Tibial nerve (tissue), 4 donors: ENCODE data around the gene PRMT6. TPM values are rescaled to one million over a fixed set of nuclear protein-coding genes. Genes with fewer than 3 reads are reported as not detected.
"Not testable (repeated sequence)": the region's sequence is repeated elsewhere in the genome, so short reads cannot be mapped to it uniquely, and the experiment has no call there.

ENCODE experiments used
- DNase-seq, 2 donors: peaks; one replicate each; pipeline ENCODE4 v3.0.0-alpha.2; 2019; ENCODE audit warnings: low spot score in 2 of 2
- H3K27ac ChIP-seq, 4 donors: fragments of 200-600 bp; sonication (generic) in 3 of 4; one replicate each; pipeline ENCODE4 v1.5.1; 2017 to 2019; ENCODE audit warnings: mild to moderate bottlenecking in 1 of 4
- H3K27me3 ChIP-seq, 2 donors: fragments of 200-600 bp; sonication (generic) in 1 of 2; one replicate each; pipeline versions ENCODE4 v1.5.1 to v1.6.0; 2017 to 2019
- H3K36me3 ChIP-seq, 3 donors: fragments of 200-600 bp; sonication (generic); one replicate each; pipeline ENCODE4 v1.5.1; 2018 to 2019
- H3K4me1 ChIP-seq, 4 donors: fragments of 200-600 bp; sonication (generic) in 3 of 4; one replicate each; pipeline ENCODE4 v1.5.1; 2017 to 2019
- H3K4me3 ChIP-seq, 4 donors: fragments of 200-600 bp; sonication (generic) in 3 of 4; one replicate each; pipeline ENCODE4 v1.5.1; 2017 to 2019; ENCODE audit warnings: mild to moderate bottlenecking in 1 of 4, moderate library complexity in 1 of 4
- H3K9me3 ChIP-seq, 4 donors: fragments of 200-600 bp; sonication (generic) in 3 of 4; one replicate each; pipeline ENCODE4 v1.5.1; 2017 to 2019
- EP300 ChIP-seq, 2 donors: sonication (generic); formaldehyde crosslinking; IDR thresholded peaks; one replicate each; pipeline ENCODE4 v1.6.1; 2017; ENCODE audit warnings: antibody characterized with exemption in 2 of 2, mild to moderate bottlenecking in 1 of 2
- POLR2A ChIP-seq, 2 donors: fragments of 450-650 bp; IDR thresholded peaks; one replicate each; pipeline ENCODE4 v1.6.1; 2017; ENCODE audit warnings: antibody characterized with exemption in 2 of 2, mild to moderate bottlenecking in 2 of 2, moderate library complexity in 2 of 2
- WGBS, 2 donors: methylation state at CpG; one replicate each; pipeline ENCODE4 v1.1.5; 2018; 5-methylcytosine and 5-hydroxymethylcytosine counted together
- total RNA-seq, 4 donors: library from RNA; depleted of rRNA; stranded (reverse); fragments of >200 nt; gene quantifications; one replicate each; pipeline ENCODE4 v1.1.0, GENCODE V29; 2016
- TF ChIP-seq, protein P1 (sequence below), 5 experiments: fragments of 200-600 bp in 3 of 5; fragments of 450-650 bp in 2 of 5; sonication (generic) in 3 of 5; IDR thresholded peaks; one replicate each; pipeline ENCODE4 v1.5.1; 2016 to 2019; ENCODE audit warnings: antibody characterized with exemption in 5 of 5, mild to moderate bottlenecking in 3 of 5, moderate library complexity in 2 of 5

The PRMT6 gene
- total RNA-seq, 4 donors from 2014 or later: 9.8 to 14.4 (median 13.6) TPM

- 38 to 42% methylated on average over 1 of the region's 1 CpG for WGBS, 2 donors
- no peaks in the 10 kb centered on the region for H3K36me3 ChIP-seq
- TF ChIP-seq POLR2A (IDR thresholded peaks at IDR 0.05) (no peak), EP300 (IDR thresholded peaks at IDR 0.05) (no peak)
- TF ChIP-seq, protein P1, sequence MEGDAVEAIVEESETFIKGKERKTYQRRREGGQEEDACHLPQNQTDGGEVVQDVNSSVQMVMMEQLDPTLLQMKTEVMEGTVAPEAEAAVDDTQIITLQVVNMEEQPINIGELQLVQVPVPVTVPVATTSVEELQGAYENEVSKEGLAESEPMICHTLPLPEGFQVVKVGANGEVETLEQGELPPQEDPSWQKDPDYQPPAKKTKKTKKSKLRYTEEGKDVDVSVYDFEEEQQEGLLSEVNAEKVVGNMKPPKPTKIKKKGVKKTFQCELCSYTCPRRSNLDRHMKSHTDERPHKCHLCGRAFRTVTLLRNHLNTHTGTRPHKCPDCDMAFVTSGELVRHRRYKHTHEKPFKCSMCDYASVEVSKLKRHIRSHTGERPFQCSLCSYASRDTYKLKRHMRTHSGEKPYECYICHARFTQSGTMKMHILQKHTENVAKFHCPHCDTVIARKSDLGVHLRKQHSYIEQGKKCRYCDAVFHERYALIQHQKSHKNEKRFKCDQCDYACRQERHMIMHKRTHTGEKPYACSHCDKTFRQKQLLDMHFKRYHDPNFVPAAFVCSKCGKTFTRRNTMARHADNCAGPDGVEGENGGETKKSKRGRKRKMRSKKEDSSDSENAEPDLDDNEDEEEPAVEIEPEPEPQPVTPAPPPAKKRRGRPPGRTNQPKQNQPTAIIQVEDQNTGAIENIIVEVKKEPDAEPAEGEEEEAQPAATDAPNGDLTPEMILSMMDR (IDR thresholded peaks at IDR 0.05): no peak
Measured at GRCh38 chr1:107079249-107079648, 22.8 kb downstream of the PRMT6 start.

DNA sequence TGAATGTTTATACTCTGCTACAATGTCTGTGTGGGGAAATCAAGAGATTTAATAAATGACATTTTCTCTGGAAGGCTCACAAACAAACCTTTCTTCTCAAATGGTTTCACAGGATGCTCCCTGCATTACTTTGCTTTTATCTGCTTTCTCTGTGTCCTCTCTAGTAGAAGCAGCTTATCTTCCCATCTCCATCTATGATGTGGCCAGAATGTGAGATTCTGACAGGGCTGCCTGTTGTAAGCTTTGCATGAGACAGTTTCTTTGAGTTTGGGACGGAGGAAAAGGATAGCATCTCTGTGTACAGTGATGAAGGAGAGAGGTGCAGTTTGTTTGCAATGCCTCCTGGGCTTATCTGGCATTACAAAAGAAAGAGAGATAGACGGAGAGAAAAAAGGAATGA, 24.6 kb downstream of the PRMT6 start:
- no peaks in the 10 kb centered on the region for H3K4me1 ChIP-seq
- H3K36me3 ChIP-seq: no peaks in the 10 kb centered on the region
- no peak overlapping the region for H3K4me3 ChIP-seq
- peaks cover 0 to 25% (median 10%) of the 10 kb centered on the region in 4 donors for H3K9me3 ChIP-seq
- no peak overlapping the region for H3K27ac ChIP-seq
- no peaks in the 10 kb centered on the region for H3K27me3 ChIP-seq
- DNase-seq: no peak
- TF ChIP-seq EP300 (IDR thresholded peaks at IDR 0.05) (no peak), POLR2A (IDR thresholded peaks at IDR 0.05) (no peak)
- TF ChIP-seq, protein P1 (IDR thresholded peaks at IDR 0.05): no peak
- WGBS, 2 donors: 62 to 67% methylated on average over 2 of the region's 2 CpGs

More at GRCh38 chr1:107079249-107079648, 22.8 kb downstream of the PRMT6 start:
- Histone ChIP-seq H3K27me3 (no peaks in the 10 kb centered on the region), H3K9me3 (peaks cover 0 to 8% (median 2%) of the 10 kb centered on the region in 4 donors), H3K4me1 (no peaks in the 10 kb centered on the region), H3K4me3 (no peak overlapping the region), H3K27ac (no peak overlapping the region)
- no peak for DNase-seq

DNA sequence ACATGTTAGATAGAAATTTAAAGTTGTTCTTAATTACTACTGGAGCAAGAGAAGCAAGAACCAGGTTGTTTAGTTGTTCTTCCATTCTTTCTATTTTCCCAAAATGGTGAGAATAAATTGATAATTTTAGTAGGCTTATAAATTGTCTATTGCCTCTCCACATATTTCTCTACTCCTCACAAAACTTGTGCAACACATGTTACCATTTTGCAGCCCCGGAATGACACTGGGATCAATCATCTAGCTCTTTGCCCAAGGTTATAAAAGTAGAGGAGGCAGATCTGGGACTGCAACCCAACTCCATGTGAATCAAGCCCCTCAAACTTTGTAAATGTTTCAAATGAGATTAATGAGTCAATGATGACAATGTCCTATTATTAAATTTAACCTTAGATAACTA, 34.9 kb downstream of the PRMT6 start:
- Histone ChIP-seq H3K27me3 (no peaks in the 10 kb centered on the region), H3K4me3 (no peak overlapping the region), H3K4me1 (no peaks in the 10 kb centered on the region), H3K27ac (no peak overlapping the region), H3K9me3 (peaks cover 0 to 3% (median 0%) of the 10 kb centered on the region in 4 donors), H3K36me3 (no peaks in the 10 kb centered on the region)
- TF ChIP-seq POLR2A (IDR thresholded peaks at IDR 0.05) (no peak), EP300 (IDR thresholded peaks at IDR 0.05) (no peak)
- TF ChIP-seq, protein P1 (IDR thresholded peaks at IDR 0.05): no peak
- DNase-seq: no peak
- WGBS, 2 donors: 68 to 85% methylated on average over 1 of the region's 1 CpG

- H3K27me3 ChIP-seq, H3K4me1 ChIP-seq, H3K27ac ChIP-seq, H3K9me3 ChIP-seq, H3K4me3 ChIP-seq, DNase-seq, H3K36me3 ChIP-seq: not testable (repeated sequence)
- 88 to 89% methylated on average over 1 of the region's 1 CpG for WGBS, 2 donors
Measured at GRCh38 chr1:107093395-107093794, 36.9 kb downstream of the PRMT6 start.

DNA sequence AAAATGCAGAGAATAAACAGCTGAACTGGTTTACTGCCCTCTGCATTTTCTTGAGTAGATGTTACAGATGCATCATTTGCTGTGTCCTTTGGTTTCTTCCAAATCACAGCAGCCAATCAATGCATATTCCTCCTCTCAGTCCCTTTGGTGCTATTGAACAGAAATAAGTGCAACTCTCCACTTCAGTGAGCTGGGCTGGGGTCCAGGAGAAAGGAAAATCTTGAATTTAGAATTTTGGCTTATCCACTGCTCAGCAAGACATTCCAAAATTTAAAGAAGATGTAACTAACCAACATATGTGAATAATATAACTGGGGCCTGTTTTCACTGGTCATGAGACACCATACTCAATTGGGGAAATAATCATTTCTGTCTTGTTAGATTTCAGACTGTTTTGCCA, 39.2 kb downstream of the PRMT6 start:
- DNase-seq: no peak
- Histone ChIP-seq H3K4me3 (no peak overlapping the region), H3K27ac (no peak overlapping the region), H3K9me3 (no peaks in the 10 kb centered on the region), H3K4me1 (no peaks in the 10 kb centered on the region), H3K27me3 (no peaks in the 10 kb centered on the region), H3K36me3 (no peaks in the 10 kb centered on the region)
- TF ChIP-seq EP300 (IDR thresholded peaks at IDR 0.05) (no peak), POLR2A (IDR thresholded peaks at IDR 0.05) (no peak)
- TF ChIP-seq, protein P1 (IDR thresholded peaks at IDR 0.05): no peak

- H3K4me3 ChIP-seq: no peak overlapping the region
- no peaks in the 10 kb centered on the region for H3K9me3 ChIP-seq
- no peak for DNase-seq
- no peaks in the 10 kb centered on the region for H3K36me3 ChIP-seq
- 42 to 43% methylated on average over 2 of the region's 2 CpGs for WGBS, 2 donors
- no peak for TF ChIP-seq EP300 (IDR thresholded peaks at IDR 0.05)
- TF ChIP-seq, protein P1 (IDR thresholded peaks at IDR 0.05): no peak
- TF ChIP-seq POLR2A (IDR thresholded peaks at IDR 0.05): no peak
- no peaks in the 10 kb centered on the region for H3K4me1 ChIP-seq
- H3K27ac ChIP-seq: no peak overlapping the region
- H3K27me3 ChIP-seq: no peaks in the 10 kb centered on the region
Measured at GRCh38 chr1:107096690-107097089, 40.2 kb downstream of the PRMT6 start.
